Activated T-helper 1 cell treated with Interleukin-2 at 50 U/mL for 16 hours (primary cell): ENCODE measurements around the gene IL31.

Source experiments
- DNase-seq: peaks from one replicate; pipeline ENCODE4 v3.0.0-alpha.2; 2020; ENCODE audit warnings: low read depth

The IL31 gene

DNA sequence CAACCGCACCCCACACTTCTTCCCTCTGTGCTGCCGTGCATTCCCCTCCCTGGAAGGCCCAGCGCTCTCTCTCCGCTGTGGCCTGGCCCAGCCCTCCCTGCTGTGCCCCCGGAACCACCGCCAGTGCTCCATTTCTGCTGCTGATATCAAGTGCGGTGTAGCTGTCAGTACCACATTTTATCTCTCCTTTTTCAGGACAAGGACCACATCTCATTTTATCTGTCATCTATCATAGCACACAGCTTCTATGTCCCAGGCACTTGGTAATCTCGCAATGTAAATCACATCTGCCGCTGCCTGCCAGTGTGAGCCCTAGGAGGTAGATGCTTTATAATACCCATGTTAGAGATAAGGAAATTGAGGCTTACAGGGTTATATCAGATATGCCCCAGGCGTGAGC, 18.3 kb downstream of the IL31 start:
- DNase-seq, result no peak

DNA sequence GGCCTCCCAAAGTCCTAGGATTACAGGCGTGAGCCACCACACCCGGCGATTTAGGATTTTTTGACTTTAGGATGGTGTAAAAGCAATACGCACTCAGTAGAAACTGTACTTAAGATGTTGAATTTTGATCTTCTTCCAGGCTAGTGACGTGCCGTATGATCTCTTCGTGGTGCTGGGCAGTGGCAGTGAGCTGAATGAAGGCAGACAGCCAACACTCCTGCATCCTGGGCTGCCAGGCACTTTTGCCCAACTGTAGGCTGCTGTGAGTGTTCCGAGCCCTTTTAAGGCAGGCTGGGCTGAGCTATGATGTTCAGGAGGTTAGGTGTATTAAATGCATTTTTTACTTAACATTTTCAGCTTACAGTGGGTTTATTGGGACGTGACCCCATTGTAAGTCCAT, 21.3 kb downstream of the IL31 start:
- no peak for DNase-seq

DNA sequence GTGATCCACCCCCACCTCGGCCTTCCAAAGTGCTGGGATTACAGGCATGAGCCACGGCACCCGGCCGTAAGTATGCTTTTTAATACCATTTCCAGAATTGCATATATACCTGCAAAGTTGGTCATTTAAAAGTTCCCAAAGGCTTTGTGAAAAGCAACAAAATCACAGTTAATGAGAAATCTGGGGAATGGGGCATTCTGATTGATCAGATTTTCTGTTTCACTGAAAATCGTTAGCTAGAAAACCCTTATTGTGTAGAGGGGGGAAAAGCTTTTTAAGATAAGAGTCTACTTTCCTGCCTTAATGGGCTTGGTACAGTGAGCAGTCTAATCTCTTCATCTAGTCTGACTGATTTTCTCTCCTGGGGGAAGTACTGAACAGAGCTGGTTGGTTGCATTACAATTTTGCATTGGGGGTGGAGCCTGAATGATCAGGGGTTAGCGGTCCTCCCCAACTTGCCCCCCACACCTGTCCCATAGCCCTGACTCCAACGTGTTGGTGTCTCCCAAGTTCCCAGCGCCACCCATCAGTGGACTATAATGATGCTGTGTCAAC, 23.8 kb downstream of the IL31 start:
- no peak for DNase-seq

DNA sequence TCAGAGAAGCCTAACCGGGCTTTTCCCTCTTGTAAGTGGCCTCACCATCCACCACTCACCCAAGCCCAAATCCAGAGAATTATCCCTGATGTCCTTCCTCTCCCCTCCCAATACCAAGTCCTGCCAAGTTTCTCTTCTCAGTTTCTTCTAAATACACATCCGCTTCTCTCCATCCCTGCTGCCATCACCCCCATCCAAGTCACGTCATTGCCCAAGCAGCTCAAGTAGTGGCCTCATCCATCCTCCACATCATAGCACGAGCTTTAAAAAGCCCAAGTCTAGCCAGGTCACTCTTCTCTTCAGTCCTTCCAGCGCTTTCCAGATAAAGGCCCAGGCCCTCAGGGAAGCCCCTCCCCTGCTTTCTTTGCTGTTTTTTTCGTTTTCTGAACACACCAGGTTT, 25.4 kb downstream of the IL31 start:
- no peak for DNase-seq

DNA sequence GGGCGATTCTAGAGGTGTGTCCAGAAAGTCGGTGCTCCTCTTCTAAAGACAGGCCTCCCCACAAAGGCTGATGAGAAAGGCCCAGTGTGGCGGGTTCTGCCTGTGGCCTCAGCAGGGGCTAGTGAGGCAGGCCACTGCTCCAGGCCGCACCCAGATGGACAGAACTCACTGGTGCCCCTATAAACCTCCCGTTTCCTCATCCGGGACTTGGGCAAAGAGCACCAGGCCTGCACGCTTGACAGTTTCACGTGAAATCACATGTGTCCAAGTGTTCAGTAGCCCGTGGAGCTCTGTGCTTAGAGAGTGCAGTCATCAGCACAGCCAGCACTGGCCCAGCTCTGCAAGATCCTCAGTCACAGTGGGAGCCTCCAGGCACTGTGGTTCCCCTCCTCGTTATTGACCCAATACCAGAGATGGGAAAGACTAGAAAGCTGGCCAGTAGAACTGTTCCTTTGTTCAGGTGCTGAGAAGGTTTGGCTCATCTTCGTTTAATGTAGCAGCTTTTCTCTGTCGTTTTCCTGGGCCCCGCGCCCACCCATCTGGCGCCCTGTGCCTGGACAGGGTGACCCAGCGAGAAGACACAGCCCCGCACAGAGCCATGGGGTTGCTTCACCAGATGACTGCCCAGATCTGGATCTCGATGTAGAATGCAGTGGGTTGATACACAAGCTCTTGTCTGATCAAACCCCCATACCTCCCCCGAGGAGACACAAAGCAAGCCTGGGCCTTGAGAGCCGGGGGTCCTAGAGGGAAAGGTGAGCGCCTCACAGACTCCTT, 26.3 kb downstream of the IL31 start:
- no peak for DNase-seq

DNA sequence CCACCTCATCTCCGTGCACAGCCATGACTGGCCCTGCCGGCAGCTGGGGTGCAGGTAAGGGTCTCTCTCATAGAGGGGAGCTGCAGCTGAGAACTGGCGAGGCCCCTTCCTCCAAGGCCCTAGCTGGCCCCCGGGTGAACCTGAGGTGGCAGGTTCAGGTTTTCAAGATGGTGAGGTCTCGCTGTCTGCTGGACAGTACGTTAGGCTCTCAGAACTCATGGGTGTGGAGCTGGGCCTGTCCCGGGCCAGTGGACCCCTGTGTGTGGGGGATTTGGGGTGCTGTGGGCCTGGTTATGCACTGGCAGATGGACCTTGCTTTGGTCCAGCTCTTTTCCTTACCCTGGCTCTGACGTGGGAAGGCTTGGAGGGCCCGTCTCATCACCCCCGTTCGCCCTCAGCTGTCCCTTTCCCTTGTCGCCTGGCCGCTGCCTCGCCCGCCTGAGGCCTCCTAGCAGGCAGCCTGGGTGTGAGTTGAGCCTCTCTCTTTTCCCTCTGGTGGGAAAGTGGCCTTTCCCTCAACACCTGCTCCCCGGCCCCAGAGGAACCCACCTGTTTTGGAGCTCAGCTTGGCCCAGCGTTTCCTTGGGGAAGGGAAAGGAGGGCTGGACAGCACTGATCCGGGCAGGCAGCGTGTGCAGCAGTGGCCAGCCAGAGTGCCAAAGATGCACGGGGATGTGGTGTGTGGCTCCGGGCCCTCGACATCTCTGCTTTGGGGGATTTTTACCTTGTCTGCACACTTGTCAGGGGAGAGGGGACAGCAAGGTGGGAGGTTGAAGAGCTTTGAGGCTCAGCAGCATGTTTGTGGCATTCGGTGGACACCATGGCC, 28.3 kb downstream of the IL31 start:
- no peak for DNase-seq

DNA sequence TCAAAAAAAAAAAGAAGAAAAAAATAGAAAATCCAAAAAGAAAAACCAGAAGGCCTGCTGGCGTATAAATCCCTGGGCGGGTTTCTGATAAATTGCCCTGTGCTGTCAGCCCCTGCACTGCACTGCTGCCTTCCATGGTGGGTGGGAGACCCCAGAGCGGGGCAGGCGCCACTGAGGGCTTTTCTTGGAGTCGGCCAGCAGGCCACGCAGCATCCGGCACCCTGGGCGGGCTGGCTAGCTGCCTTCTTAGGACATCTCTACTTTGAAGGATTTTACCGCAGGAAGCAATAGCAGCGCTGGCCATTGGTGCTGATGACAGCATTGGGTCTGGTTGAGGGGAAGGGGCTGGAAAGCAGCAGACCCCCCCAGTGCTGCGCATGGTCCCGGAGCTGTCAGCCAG, 29.1 kb downstream of the IL31 start:
- no peak for DNase-seq

DNA sequence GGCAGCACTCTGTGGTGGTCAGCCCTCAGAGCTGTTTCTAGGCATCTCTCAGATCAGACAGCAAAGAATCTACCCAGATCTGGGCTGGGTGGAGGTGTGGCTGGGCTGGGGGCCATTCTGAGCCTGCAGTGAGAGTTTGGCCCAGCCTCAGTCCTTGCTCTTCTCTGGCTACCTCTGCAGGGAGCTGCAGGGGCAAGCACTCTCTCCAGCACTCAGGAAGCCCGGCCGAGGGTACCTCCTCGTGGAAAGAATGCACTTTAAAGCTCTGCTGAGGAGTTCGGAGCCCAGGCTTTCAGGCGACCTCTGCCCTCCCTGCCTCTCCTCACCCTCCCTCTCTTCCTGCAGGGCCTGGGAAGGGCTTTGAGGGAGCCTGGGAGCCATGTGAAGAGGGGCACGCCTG, 31.2 kb downstream of the IL31 start:
- DNase-seq, result no peak

DNA sequence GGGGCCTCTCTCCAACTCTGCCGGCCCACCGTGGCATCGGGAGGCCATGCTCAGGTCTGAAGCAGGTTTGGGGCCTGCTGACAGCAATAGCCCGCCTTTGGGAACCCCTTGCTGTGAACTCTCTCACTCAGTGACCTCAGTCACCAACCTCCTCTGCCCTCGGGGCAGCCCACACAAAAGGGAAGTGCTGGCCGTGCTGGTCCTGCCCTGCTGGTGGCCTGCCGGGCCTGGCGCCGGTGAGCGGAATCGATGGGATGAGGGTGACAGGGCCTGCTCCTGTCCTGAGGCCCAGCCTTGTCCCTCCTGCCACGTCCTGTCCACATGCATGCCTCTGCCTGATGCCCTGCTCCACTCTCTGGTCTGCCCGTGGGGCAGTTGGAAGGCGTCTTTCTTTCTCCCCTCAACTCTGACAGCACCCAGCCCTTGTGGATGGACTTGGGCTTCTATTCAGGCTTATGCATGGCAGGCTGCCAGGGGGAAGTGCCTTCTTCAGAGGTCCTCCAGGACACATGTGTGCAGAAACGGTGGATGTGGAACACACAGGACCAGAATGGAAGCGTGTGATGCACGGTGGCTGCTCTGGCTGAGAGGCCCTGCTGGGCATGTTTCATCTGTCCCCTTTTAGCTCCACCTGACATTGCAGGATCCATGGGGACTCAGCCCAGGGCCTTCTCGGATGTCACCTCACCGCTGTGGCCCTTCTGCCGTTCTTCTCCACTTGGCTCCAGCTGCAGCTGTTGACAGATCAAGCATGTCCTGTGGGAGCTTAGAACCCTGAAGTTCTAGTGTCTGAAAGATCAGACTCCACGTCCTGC, 31.9 kb downstream of the IL31 start:
- no peak for DNase-seq

DNA sequence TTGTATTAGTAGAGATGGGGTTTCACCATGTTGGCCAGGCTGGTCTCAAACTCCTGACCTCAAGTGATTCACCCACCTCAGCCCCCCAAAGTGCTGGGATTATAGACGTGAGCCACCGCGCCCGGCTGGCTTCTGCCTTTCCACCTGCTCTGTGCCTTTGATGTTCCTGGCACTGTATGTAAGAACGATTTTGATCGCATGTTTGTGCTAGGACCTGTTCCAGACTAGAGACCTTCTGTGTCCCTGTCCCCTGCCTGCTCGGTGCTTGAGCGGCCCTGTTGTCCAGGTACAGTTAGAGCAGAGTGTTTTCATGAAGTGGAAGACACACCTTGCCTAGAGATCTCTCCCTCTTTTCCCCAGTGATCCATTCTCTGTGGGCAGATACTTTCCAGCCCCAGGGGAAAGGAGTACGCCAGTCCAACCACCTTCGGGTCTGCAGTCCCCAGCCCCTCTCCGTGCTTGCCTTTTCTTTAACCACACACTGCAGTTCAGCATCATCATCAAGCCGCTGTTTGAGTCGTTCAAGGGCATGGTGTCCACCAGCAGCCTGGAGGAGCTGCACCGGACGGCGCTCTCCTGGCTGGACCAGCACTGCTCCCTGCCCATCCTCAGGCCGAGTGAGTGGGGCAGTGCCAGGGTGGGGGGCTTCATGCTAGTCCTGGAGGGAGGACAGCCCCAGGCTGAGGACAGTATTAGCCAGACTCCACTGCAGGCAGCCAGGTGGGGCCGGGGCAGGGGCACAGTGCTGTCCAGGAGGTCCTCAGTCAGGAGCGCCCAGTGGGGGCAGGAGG, 33.4 kb downstream of the IL31 start:
- DNase-seq, result no peak

DNA sequence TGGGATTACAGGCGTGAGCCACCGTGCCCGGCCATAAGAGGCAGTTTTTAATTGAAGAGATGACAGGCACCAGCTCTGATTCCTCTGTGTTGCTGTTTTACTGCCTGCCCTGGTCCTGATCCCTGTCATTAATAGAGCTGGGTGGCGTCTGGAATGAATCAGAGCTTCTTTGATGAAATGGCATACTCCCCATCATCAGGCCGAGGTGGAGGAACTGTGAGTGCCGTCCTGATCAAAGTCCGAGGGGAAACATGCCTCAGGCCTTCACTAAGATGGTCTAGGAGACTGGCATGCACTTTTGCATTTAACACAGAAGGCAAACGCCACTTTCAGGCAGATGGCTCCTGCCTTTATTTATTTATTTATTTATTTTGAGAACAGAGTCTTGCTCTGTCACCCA, 34.1 kb downstream of the IL31 start:
- no peak for DNase-seq

DNA sequence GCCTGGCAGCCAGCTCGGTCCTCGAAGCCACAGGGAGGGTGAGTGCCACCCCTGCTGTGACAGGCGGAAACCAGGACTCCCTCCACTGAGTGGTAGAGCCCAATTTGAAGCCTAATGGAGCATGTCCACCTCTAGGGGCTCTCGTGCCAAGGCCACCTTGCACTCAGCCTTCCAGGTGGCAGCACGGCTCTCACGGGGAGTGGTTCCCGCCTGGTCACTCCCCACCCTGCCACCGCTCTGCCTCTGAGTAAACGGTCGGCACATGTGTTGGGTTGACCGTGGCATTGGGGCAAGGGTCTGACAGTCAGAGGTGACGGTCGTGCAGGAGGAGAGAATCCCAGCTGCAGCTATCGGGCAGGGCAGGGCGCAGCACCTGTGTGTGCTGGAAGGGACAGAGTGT, 34.8 kb downstream of the IL31 start:
- no peak for DNase-seq

DNA sequence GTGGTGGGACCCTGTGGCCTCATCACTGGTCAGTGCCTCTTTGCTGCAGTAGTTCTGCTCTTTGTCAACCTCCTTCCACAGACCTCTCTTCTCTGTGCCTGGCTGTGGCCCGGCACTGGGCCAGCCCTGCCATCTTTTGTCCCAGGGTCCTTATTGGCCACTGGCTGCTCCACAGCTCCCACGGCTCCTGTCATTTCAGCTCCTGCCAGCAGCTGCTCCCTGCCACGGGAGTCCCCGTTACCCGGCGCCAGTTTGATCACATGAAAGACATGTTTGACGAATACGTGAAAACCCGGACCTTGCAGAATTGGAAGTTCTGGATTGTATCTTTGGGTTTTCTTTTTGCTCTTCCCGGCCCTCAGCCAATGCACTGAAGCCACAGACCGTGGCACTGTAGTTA, 35.4 kb downstream of the IL31 start:
- DNase-seq, result no peak

DNA sequence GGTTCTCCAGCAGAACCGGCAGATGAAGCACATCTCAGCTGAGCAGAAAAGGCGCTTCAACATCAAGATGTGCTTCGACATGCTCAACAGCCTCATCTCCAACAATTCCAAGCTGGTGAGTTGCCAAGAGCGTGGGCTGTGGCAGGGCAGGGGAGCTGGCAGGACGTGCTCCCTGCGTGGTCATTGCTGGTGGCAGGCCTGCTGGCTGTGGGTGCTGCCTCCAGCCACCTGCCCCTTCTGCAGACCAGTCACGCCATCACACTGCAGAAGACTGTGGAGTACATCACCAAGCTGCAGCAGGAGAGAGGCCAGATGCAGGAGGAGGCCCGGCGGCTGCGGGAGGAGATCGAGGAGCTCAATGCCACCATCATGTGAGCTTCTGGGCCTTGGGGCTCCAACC, 35.8 kb downstream of the IL31 start:
- DNase-seq, result no peak

DNA sequence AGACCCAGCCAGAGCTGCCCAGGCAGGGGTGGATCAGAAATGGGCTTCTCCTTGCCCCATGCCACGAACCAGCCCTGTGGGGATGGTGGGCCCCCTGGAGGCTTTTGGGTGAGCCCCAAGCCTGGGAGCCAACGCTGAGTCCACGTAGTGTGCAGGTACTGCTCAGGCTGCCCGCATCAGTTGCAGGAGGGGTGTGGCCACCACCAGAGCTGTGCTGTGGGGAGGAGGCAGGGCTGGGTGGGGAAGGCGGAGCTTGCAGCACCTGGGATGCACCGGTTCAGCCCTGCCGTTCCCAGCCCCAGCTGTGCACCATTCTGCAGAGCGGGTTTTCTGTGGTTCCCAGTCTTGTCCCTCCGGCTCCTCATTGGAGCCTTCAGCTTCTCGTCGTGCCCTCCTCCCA, 36.3 kb downstream of the IL31 start:
- DNase-seq, result no peak

DNA sequence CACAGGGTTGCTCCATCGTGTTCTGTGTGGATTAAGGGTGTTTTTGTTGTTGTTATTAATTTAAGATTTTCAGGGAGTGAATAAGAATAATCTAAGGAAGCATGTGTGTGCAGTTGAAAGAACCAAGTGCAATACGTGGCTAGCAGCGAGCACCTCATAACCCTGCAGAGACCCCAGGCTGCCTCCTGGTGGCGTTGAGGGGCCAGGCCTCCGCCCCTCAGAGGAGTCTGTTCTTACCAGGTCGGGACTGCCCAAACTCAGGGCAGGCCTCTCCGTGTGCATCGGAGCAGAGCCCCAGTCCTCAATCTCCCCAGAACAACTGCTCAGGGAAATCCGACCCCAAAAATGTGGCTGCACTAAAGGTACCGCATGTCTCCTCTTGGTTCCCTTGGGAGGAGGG, 36.8 kb downstream of the IL31 start:
- no peak for DNase-seq

DNA sequence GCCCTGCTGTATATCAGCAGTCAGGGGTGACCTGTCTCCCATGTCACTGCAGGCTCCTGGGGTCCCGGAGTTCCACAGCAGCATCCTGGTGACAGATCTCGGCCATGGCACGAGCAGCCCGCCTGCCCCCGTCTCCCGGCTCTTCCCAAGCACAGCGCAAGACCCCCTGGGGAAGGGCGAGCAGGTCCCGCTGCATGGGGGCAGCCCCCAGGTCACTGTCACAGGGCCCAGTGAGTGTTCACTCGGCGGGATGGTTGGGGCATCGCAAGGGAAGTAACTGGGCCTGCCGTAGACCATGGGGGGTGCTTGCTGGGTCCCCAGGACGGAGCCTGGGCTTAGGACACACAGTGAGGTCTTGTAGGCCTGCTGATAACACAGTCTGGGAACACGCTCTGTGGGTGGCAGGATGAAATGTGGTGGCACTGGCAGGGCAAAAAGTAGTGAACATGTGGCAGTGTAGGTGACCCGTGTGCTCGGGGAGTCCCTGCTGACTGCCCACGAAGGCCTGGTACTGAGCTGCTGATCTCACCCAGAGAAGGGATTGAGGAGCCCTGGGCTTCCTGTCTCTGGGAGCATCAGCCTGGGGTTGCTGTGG, 38.5 kb downstream of the IL31 start:
- DNase-seq, result no peak

DNA sequence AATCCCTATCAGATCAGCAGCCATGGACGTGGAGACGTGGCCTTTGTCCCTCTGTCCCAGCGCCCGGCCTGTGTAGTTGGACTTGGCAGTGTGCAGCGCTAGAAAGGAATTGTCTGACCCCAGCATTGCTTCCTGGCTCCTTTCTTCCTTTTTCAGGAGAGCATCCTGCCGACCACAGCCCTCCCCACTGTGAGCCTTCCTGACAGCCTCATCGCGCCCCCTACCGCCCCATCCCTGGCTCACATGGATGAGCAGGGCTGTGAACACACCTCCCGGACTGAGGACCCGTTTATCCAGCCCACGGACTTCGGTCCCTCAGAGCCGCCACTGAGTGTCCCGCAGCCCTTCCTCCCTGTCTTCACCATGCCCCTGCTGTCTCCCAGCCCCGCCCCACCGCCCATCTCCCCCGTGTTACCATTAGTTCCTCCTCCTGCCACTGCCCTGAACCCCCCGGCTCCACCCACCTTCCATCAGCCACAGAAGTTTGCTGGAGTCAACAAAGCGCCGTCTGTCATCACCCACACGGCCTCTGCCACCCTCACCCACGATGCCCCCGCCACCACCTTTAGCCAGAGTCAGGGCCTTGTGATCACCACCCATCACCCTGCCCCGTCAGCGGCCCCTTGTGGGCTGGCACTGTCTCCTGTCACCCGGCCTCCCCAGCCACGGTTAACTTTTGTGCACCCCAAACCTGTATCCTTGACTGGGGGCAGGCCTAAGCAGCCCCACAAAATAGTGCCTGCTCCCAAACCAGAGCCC, 40.6 kb downstream of the IL31 start:
- DNase-seq, result no peak

DNA sequence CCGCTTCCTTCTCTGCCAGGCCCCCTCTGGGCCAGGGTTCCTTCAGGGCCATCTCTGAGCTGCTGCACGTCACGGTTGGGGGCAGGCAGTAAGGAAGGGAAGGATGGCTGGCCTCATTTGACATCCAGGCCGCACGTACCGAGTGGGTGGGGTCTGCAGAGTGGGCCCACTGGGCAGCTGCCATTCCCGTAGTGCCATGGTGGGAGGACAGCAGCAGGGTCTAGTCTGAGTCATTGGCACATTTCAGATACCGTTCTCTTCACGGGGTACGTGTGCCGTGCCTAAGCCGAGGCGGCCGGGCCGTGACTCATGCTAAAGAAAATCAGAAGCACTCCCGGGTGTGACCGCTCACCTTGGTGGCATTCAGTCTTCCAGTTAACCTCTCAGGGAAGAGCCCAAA, 43.9 kb downstream of the IL31 start:
- no peak for DNase-seq

DNA sequence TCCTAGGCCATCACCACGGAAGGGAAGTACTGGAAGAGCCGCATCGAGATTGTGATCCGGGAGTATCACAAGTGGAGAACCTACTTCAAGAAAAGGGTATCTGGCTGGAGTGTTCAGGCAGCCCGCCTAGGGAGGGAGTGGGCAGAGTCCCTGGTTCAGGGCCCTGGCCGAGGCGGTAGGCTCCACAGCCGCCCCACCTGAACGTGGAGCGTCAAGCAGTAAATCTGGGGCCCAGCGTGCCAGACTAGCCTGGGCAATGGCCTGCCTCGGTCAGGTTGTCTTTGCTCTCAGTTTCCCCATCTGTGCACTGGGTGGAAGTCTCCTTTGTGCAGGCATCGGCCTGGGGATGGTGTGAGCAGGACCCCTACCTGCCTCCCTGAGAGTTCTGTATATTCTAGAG, 44.9 kb downstream of the IL31 start:
- DNase-seq, result no peak

DNA sequence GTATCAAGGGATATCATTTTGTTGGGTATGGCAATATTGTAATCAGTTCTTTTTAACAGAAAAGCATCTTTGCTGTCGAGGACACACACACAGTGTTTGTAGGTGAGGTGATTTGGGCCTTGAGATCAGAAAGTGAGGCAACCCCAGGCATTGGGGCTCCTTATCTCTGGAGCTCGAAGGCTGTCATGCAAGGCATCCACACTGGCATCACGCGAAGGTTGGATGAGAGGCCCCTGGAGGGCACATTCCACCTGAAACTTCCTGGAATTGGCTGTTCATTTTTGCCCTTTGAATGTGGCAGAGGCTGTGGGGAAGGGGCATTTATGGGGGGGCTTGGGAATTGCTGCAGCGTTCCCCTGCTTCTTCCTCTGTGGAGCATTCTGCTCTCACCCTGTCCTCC, 45.5 kb downstream of the IL31 start:
- no peak for DNase-seq
